GM21717 (cell line): ENCODE results near the gene KASH5.

ENCODE experiments used
- ATAC-seq: cut with Tn5 transposase; IDR thresholded peaks from one replicate; pipeline ENCODE4 v1.9.1; 2021; ENCODE audit warnings: mild to moderate bottlenecking, moderate library complexity; ENCODE audit not compliant: unreplicated experiment

Gene KASH5

DNA sequence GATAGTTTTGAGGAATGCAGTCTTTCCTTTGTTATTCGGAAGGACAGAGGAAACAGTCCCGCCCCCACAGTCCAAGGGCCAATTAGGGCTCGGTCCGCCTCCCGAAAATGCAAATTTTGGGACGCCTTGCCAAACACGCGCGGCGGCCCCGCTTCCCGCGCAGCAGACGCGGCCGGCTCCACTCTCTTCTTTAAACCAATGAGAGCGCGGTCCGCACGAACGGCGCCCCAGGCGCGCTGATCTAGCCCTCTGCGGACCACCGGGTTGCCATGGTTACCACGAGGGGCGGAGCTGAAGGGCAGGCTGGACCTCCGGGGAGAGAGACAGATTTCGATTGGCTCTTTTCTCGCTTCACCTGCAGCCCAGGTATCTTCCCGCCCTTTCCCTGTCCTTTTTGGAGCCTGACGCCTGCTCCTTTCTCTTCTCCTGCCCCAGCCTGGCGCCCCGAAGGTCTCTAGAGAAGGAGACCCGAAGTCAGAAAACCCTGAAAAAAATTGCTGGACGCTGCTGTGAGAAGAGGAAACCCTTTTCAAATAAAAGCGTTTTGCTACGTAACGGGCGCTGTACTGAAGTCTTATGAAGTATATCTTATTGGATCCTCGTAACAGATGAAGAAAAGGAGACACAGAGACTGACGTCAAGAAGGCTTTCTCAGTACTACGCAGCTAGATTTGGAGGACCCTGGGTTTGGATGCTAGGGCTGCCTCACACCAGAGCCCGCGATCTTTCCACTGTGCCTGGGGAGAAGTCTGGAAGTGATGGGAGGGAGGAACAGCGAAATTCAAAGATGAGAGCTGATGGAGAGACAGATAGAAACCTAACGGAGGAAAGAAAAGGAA is 33.2 kb downstream of the KASH5 start:
- no peak for ATAC-seq

DNA sequence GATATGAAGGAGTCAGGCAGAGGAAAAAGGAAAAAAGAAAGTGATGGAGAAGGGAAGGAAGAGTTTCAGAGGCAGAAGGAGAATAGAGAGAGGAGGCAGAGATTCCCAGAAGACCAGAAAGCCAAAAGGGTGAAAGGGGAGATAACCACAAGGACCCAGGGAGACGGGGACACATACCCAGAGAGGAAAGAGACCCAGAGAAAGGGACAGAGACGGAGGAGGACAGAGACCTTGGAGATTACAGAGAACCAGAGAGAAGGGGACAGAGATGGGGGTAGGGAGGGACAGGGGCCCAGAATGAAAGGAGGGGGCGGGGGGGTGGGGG is 33.8 kb downstream of the KASH5 start:
- ATAC-seq: no peak

GRCh38 chr19:49422407-49423070 is 34.5 kb downstream of the KASH5 start:
- ATAC-seq: no peak

DNA sequence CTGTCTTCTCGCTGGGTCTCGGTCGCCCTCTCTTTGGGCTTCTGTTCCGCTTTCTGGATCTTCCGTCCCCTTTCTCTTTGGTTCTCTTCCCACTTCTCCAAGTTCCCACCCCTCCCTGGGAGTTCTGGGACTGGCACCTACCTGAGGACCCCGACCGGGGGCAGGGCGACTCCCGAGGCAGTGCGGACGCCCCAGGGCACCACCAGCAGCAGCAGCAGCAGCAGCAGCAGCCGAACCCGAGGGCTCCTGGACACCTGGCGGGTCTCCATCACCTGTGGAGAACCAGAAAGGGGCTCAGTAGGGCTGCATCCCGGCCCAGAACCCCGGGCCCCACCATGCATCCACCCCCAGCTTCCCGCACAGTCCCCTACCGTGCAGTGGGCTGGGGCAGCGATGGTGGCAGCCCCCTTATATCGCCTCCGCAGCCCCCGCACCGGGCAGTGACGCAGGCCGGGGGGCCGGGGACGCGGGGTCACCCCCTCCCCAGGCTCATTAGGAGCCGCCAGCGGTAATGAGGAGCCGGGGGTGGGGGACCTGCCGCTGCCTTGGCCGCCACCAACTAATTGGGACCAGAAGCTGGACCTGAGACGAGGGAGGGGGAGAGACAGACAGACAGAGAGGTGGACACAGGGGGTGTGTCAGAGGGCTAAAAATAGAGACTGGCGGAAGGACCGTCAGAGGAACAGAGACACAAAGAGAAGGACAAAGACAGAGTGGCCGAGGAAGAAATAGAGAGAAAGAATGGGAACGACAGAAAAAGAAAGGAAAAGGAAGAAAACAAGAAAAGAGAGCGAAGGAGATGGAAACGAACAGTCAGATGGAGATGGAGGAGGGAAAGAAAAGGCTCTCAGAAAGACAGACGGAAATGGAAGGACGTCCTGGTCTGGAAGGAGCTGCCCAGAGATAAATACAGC is 35.3 kb downstream of the KASH5 start, which contains the start of gene PTH2:
TSS of gene PTH2 (minus strand) at position 371 of the 914 bp plus-strand sequence. CDS start at position 269, 102 bp downstream.
- ATAC-seq: no peak

GRCh38 chr19:49423985-49424303 is 35.9 kb downstream of the KASH5 start:
- no peak for ATAC-seq

DNA sequence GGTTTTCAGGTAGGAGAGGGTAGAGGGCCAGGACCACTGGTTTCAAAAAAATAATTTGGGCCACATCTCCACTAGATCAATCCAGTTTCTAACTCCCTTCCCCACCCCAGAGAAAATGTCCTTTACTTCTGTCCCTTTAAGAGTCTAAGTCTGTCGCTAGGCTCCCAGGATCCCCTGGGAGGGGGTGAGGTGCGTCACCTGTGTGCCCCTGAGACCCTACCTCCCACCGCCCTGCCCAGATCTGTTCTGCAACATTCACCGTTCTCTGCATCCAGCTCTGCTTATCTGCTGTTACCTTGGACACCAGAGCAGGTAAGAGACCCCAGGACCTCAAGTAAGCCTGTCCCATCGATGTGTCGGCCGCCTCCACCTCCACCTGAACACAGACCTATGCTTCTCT is 37.1 kb downstream of the KASH5 start, which contains the start of gene GFY:
TSS of gene GFY (plus strand) at position 211 of the 400 bp plus-strand sequence. CDS start 1,043 bp downstream, outside the sequence.
- no peak for ATAC-seq

DNA sequence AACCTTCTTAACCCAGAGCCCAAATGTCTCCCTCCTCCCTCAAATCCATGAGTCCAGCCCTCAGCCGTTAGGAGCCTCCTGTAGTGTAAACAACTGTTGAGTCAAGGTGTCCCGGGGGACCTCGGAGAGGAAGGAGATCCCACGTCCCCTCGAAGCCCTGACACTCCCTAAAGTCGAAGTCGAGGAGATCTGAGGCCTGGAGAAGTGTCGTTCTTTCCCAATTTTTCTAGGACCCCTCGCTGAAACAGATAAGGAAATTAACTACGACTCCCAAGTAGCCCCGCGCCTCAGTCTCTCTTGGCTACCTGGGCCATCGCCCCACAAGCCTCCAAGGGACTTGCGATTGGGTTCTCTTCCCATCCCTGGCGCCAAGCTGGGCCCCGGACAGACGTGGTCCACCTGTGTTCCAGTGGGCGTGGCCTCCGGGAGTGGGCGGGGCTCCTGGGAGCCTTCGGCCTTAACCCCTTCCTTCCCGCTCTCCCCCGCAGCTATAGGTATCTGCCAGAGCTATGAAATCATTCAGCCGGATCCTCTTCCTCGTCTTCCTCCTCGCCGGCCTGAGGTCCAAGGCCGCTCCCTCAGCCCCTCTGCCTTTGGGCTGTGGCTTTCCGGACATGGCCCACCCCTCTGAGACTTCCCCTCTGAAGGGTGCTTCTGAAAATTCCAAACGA is 38.0 kb downstream of the KASH5 start:
- ATAC-seq: no peak

DNA sequence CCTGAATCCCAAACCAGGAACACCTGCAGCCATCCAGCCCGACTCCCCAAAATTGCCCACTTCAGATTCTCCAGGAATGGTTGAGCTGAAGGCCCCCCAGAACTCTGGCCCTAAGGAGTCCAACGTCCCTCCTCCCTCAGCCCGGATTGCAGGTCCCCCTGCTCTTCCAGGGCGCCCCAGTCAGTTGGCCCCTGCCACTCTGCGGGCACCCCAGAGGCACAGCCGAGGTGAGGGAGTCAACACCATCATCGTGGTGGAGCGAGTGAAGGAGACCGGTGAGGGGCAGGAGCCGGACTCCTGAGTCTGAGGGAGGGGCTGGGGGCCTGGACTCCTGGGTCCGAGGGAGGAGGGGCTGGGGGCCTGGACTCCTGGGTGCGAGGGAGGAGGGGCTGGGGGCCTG is 39.3 kb downstream of the KASH5 start:
- ATAC-seq: no peak

DNA sequence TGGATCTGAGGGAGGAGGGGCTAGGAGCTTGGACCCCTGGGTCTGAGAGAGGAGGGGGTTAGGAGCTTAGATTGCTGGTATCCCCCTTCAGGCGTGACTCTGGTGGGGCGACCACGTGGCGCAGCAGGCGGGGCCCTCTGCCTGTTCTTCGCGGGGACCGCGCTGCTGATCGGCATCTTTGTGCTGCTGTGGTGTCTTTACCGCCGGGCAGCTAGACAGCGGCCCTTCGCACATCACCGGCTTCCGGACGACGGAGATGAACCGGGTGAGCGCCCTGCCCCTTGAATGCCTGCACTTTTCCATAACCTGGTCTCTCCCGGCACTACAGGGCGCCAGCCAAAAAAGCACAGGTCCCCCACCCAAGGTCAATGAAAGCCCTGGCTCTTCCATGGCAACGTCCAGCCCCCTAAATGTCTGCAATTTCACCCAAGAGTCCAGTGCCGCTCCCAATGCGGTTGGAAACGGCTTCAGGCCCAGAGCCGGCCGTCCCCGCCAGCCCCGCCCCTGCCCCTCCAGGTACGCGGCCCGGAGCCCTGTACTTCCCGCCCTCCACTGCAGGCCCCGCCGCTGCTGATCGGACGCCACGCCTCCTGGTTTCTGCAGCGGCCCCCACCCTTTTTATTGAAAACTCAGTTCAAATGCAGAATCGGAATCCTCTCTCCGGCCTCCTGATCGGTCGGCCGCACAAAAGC is 40.0 kb downstream of the KASH5 start:
- no peak for ATAC-seq

- no peak for ATAC-seq
These were observed 40.8 kb downstream of the KASH5 start for GRCh38 chr19:49428547-49429451.

GRCh38 chr19:49430172-49430677 is 42.2 kb downstream of the KASH5 start:
- no peak for ATAC-seq

DNA sequence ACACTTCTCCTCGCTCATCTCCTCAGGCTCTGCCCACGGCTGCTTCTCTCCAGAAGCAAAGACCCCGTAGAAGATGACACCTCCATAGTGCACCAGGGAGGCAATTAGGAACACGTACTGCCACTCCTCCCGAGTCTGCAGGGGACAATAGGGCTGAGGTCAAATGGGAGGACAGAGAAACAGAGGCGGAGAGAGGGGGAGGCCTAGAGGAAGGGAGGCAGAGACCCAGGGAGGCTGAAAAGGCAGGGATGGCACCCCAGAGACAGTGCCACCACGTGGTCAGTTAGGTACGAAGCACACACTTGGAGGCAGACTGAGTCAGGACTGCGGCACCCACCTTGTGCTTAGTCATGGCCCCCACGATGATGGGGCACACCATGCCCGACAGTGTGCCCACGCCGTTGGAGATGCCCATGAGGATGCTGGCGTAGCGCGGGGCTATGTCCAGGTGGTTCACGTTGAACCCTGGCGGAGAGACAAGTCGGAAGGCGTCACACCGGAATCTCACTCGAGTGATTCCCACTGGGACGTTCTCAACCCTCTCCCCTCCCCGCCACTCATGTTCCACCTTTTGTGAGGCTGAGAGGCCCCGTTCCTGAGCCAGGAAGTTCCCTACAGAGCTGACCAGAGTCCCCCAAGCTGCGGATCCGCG is 42.8 kb downstream of the KASH5 start:
- no peak for ATAC-seq

GRCh38 chr19:49431330-49431749 is 43.3 kb downstream of the KASH5 start:
- ATAC-seq: no peak

GRCh38 chr19:49432141-49433073 is 44.4 kb downstream of the KASH5 start:
- ATAC-seq: no peak

DNA sequence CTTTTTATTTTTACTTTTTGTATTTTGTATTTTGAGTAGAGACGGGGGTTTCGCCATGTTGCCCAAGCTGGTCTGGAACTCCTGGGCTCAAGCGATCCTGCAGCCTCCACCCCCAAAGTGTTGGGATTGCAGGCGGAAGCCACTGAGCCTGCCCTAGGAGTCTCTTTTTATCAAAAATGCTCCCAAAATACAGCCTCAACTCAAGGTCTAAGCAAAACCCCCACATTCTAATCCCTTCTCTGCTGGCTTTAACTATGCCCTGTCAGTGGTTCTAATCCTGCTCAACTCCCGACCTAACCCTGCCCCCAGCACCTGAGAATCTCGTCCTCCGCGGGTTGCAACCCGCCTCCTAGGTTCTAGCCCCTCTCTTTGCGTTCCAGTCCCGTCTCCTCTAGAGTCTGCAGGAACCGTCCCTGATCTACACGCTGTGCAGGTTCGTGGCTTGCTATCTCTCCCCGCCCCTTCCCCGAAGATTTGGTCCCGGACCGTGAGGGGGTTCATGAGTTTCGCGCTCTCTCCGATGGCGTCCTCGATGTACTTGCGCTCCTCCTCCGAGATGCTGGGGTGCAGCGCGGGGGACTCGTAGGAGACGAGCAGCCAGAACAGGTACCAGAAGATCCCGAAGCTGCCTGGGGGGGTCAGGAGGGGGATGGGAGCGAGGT is 45.3 kb downstream of the KASH5 start:
- ATAC-seq: no peak

GRCh38 chr19:49434907-49435583 is 47.0 kb downstream of the KASH5 start:
- ATAC-seq: no peak
